Neural cell (in vitro differentiated cells): ENCODE measurements around the gene MTR.

Source experiments
- POLR2AphosphoS5 ChIP-seq: IDR thresholded peaks from 2 replicates; pipeline ENCODE4 v1.6.1; 2012
- REST ChIP-seq: IDR thresholded peaks from 2 replicates; pipeline ENCODE4 v1.6.1; 2012; ENCODE audit warnings: borderline replicate concordance

- no peak for TF ChIP-seq POLR2AphosphoS5
- TF ChIP-seq REST, result no peak
These were observed 149.5 kb downstream of the MTR start for GRCh38 chr1:236944556-236944955.
